ENCODE measurements around the gene DALRD3.

DNA sequence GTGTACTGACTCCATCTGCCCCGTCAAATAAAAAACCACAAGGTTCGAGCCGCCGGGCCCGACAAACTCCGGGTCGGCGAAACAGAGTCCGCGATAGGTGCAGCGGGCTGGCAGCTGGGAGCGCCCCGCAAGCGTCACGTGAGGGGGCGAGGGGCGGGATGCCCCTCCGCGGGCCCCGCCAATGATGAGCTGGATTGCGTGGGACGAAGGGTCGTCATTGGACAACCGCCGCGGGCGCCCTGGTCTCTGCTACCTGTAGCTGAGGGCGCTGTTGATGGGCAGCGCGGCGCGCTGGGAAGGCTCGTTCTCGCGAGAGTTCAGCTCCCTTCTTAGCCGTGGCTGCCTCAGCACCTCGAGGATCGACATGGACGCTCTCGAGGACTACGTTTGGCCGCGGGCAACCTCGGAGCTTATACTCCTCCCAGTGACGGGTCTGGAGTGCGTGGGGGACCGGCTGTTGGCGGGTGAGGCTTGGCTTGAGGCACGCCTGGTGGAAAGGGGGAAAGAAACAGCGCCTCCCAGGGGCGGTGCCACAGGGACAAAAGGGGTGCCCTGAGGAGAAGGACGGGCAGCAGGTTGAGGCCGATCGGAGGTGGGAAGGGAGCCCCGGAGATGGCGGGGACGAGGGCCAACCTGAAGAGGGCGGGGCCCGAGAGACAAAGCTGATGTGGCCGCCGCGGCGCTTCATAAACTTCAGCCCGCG lies 11.2 kb downstream of the DALRD3 start, which contains the start of gene WDR6:
- TF ChIP-seq RXRA (IDR thresholded peaks at IDR 0.05; ENCODE audit: insufficient read depth, low read depth, low read length), result no peak
- peak; percentile 91 for TF ChIP-seq SP4 (IDR thresholded peaks at IDR 0.05; ENCODE audit: low read length)
- no peak for TF ChIP-seq BCL11A (IDR thresholded peaks at IDR 0.05; ENCODE audit: low read depth in 2 of 2, low read length in 2 of 2)
- no peak for TF ChIP-seq MAFK (IDR thresholded peaks at IDR 0.05; ENCODE audit: low read depth, low read length)
- TF ChIP-seq EGR1 (IDR thresholded peaks at IDR 0.05; ENCODE audit: borderline replicate concordance, low read depth, low read length), result peak; percentile 42; the same call in 1 of the 2 replicates
- TF ChIP-seq YY1 (IDR thresholded peaks at IDR 0.05; ENCODE audit: low read depth, low read length), result peak; percentile 65; the same call in 1 of the 2 replicates
- TF ChIP-seq, protein P1, sequence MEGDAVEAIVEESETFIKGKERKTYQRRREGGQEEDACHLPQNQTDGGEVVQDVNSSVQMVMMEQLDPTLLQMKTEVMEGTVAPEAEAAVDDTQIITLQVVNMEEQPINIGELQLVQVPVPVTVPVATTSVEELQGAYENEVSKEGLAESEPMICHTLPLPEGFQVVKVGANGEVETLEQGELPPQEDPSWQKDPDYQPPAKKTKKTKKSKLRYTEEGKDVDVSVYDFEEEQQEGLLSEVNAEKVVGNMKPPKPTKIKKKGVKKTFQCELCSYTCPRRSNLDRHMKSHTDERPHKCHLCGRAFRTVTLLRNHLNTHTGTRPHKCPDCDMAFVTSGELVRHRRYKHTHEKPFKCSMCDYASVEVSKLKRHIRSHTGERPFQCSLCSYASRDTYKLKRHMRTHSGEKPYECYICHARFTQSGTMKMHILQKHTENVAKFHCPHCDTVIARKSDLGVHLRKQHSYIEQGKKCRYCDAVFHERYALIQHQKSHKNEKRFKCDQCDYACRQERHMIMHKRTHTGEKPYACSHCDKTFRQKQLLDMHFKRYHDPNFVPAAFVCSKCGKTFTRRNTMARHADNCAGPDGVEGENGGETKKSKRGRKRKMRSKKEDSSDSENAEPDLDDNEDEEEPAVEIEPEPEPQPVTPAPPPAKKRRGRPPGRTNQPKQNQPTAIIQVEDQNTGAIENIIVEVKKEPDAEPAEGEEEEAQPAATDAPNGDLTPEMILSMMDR (IDR thresholded peaks at IDR 0.05; ENCODE audit: control extremely low read depth in 1 of 3, insufficient read depth in 1 of 3, low read depth in 1 of 3, low read length in 3 of 3), result peak in 1 of 3 experiments; percentile 34; a peak in 2 of 4 replicates
- peak; percentile 98 for TF ChIP-seq CHD2 (IDR thresholded peaks at IDR 0.05; ENCODE audit: low read length)
